ENCODE results near the gene RAB31.

Gene RAB31

GRCh38 chr18:9860682-9861081 is 152.6 kb downstream of the RAB31 start:
- no peak for DNase-seq (ENCODE audit: low read depth in 1 of 2, low spot score in 1 of 2)

GRCh38 chr18:9861157-9861556 is 153.1 kb downstream of the RAB31 start:
- DNase-seq (ENCODE audit: low read depth in 1 of 2, low spot score in 1 of 2), result no peak

- no peak for DNase-seq (ENCODE audit: low read depth in 1 of 2, low spot score in 1 of 2)
Measured at GRCh38 chr18:9861933-9862332, 153.8 kb downstream of the RAB31 start.

GRCh38 chr18:9862686-9863085 is 154.6 kb downstream of the RAB31 start:
- no peak for DNase-seq (ENCODE audit: low read depth in 1 of 2, low spot score in 1 of 2)

- no peak for DNase-seq (ENCODE audit: low read depth in 1 of 2, low spot score in 1 of 2)
Measured at GRCh38 chr18:9863282-9863681, 155.2 kb downstream of the RAB31 start.

GRCh38 chr18:9865764-9866490 is 157.8 kb downstream of the RAB31 start:
- DNase-seq (ENCODE audit: low read depth in 1 of 2, low spot score in 1 of 2), result no peak

- DNase-seq (ENCODE audit: low read depth in 1 of 2, low spot score in 1 of 2), result no peak
Measured at GRCh38 chr18:9866627-9867026, 158.5 kb downstream of the RAB31 start.

GRCh38 chr18:9867071-9867594 is 159.0 kb downstream of the RAB31 start:
- no peak for DNase-seq (ENCODE audit: low read depth in 1 of 2, low spot score in 1 of 2)

- no peak for DNase-seq (ENCODE audit: low read depth in 1 of 2, low spot score in 1 of 2)
Measured at GRCh38 chr18:9868857-9869714, 161.0 kb downstream of the RAB31 start.

- no peak for DNase-seq (ENCODE audit: low read depth in 1 of 2, low spot score in 1 of 2)
Measured at GRCh38 chr18:9869715-9870430, 161.8 kb downstream of the RAB31 start.

GRCh38 chr18:9870431-9871008 is 162.4 kb downstream of the RAB31 start:
- no peak for DNase-seq (ENCODE audit: low read depth in 1 of 2, low spot score in 1 of 2)

GRCh38 chr18:9871244-9871746 is 163.2 kb downstream of the RAB31 start:
- DNase-seq (ENCODE audit: low read depth in 1 of 2, low spot score in 1 of 2), result no peak

GRCh38 chr18:9872823-9873222 is 164.7 kb downstream of the RAB31 start:
- DNase-seq (ENCODE audit: low read depth in 1 of 2, low spot score in 1 of 2), result no peak

- DNase-seq (ENCODE audit: low read depth in 1 of 2, low spot score in 1 of 2), result no peak
Measured at GRCh38 chr18:9874728-9875127, 166.6 kb downstream of the RAB31 start.

- DNase-seq (ENCODE audit: low read depth in 1 of 2, low spot score in 1 of 2), result no peak
Measured at GRCh38 chr18:9876212-9876866, 168.2 kb downstream of the RAB31 start.

GRCh38 chr18:9876867-9877654 is 169.0 kb downstream of the RAB31 start:
- no peak for DNase-seq (ENCODE audit: low read depth in 1 of 2, low spot score in 1 of 2)

- no peak for DNase-seq (ENCODE audit: low read depth in 1 of 2, low spot score in 1 of 2)
Measured at GRCh38 chr18:9877655-9878014, 169.5 kb downstream of the RAB31 start.

- DNase-seq (ENCODE audit: low read depth in 1 of 2, low spot score in 1 of 2), result no peak
Measured at GRCh38 chr18:9878095-9878494, 170.0 kb downstream of the RAB31 start.

- DNase-seq (ENCODE audit: low read depth in 1 of 2, low spot score in 1 of 2), result no peak
Measured at GRCh38 chr18:9878783-9879242, 170.7 kb downstream of the RAB31 start.

- no peak for DNase-seq (ENCODE audit: low read depth in 1 of 2, low spot score in 1 of 2)
Measured at GRCh38 chr18:9884090-9884489, 176.0 kb downstream of the RAB31 start.

All from stimulated activated CD4-positive, alpha-beta T cell treated with anti-CD3 and anti-CD28 coated beads, Interleukin-15, amount 100 ng/mL, for 1 hour (primary cell).